GM23338 (cell line): ENCODE measurements around the gene HBZ. TPM values are rescaled to one million over a fixed set of nuclear protein-coding genes. Genes with fewer than 3 reads are reported as not detected.
"Not testable (repeated sequence)": the region's sequence is repeated elsewhere in the genome, so short reads cannot be mapped to it uniquely, and the experiment has no call there.

ENCODE experiments used
- ATAC-seq: fragments of 200-7000 bp; cut with Tn5 transposase; 3 replicates; pipeline ENCODE4 v1.9.1; 2020
- DNase-seq: peaks from one replicate; pipeline ENCODE4 v3.0.0-alpha.2; 2015; ENCODE audit warnings: low spot score
- H2AFZ ChIP-seq: fragments of 200-600 bp; sonication (generic); 2 replicates; pipeline ENCODE4 v1.8.0; 2016; ENCODE audit warnings: antibody characterized with exemption, mild to moderate bottlenecking, moderate library complexity
- H3F3A ChIP-seq: fragments of 200-600 bp; sonication (generic); replicated peaks from 2 replicates; pipeline ENCODE4 v1.8.0; 2017; ENCODE audit warnings: antibody characterized with exemption, mixed run types, low read depth
- H3K27ac ChIP-seq: fragments of 200-600 bp; sonication (generic); 2 replicates; pipeline ENCODE4 v1.6.1; 2016; ENCODE audit warnings: low read depth
- H3K27me3 ChIP-seq: fragments of 200-600 bp; sonication (generic); 2 replicates; pipeline ENCODE4 v1.8.0; 2016; ENCODE audit warnings: mild to moderate bottlenecking, mixed run types, moderate library complexity; ENCODE audit not compliant: insufficient read depth
- H3K36me3 ChIP-seq: fragments of 200-600 bp; sonication (generic); 2 replicates; pipeline ENCODE4 v1.8.0; 2016; ENCODE audit warnings: mild to moderate bottlenecking; ENCODE audit not compliant: insufficient read depth
- H3K4me1 ChIP-seq: fragments of 200-600 bp; sonication (generic); 2 replicates; pipeline ENCODE4 v1.8.0; 2016; ENCODE audit warnings: mild to moderate bottlenecking, moderate library complexity; ENCODE audit not compliant: insufficient read depth
- H3K4me2 ChIP-seq: fragments of 200-600 bp; sonication (generic); 2 replicates; pipeline ENCODE4 v1.7.1; 2017; ENCODE audit warnings: mixed run types
- H3K4me3 ChIP-seq: fragments of 200-600 bp; sonication (generic); 2 replicates; pipeline ENCODE4 v1.6.1; 2016; ENCODE audit warnings: mixed run types
- H3K79me2 ChIP-seq: fragments of 200-600 bp; sonication (generic); replicated peaks from 2 replicates; pipeline ENCODE4 v1.8.0; 2017; ENCODE audit warnings: mild to moderate bottlenecking; ENCODE audit not compliant: insufficient read depth
- H3K9me2 ChIP-seq: fragments of 200-600 bp; sonication (generic); 2 replicates; pipeline ENCODE4 v1.8.0; 2017; ENCODE audit not compliant: insufficient read depth
- H4K20me1 ChIP-seq: fragments of 200-600 bp; sonication (generic); replicated peaks from 2 replicates; pipeline ENCODE4 v1.8.0; 2017; ENCODE audit warnings: mild to moderate bottlenecking; ENCODE audit not compliant: insufficient read depth
- H3K27ac Mint-ChIP-seq: 2 replicates; pipeline ENCODE4 v1.8.0; 2020; ENCODE audit warnings: inconsistent platforms, mild to moderate bottlenecking, moderate library complexity, mixed read lengths
- H3K27me3 Mint-ChIP-seq: 3 replicates; pipeline ENCODE4 v1.8.0; 2022; ENCODE audit warnings: low read depth, mild to moderate bottlenecking, moderate library complexity, mixed read lengths, inconsistent platforms; ENCODE audit not compliant: insufficient read depth, poor library complexity
- H3K36me3 Mint-ChIP-seq: 3 replicates; pipeline ENCODE4 v1.8.0; 2021; ENCODE audit warnings: low read depth, mild to moderate bottlenecking, inconsistent platforms, moderate library complexity, mixed read lengths
- H3K4me1 Mint-ChIP-seq: 3 replicates; pipeline ENCODE4 v1.8.0; 2020; ENCODE audit warnings: mild to moderate bottlenecking, inconsistent platforms, mixed read lengths
- H3K4me3 Mint-ChIP-seq: 3 replicates; pipeline ENCODE4 v1.8.0; 2021; ENCODE audit warnings: moderate library complexity, mild to moderate bottlenecking, inconsistent platforms, mixed read lengths
- H3K9me3 Mint-ChIP-seq: 3 replicates; pipeline ENCODE4 v1.8.0; 2020; ENCODE audit warnings: moderate library complexity, mild to moderate bottlenecking, inconsistent platforms, mixed read lengths
- EZH2 ChIP-seq: fragments of 200-600 bp; sonication (generic); IDR thresholded peaks from one replicate; pipeline ENCODE4 v1.8.0; 2017; ENCODE audit warnings: antibody characterized with exemption, mild to moderate bottlenecking, low read depth; ENCODE audit not compliant: unreplicated experiment
- polyA plus RNA-seq: library from polyadenylated mRNA; unstranded; fragments of >200 nt; fragmentation: Nextera tagmentation; extraction: Ambion mirVana; gene quantifications from 2 replicates; pipeline ENCODE4 v1.2.1, GENCODE V29; 2016
- total RNA-seq: library from RNA; depleted of rRNA; stranded (reverse); fragments of >200 nt; shearing (Covaris generic); gene quantifications from 2 replicates; pipeline ENCODE4 v1.2.3, GENCODE V29; 2014
- TF ChIP-seq, protein P1 (sequence below): IDR thresholded peaks from one replicate; pipeline ENCODE4 v1.6.1; 2018; ENCODE audit warnings: antibody characterized with exemption; ENCODE audit not compliant: unreplicated experiment

Gene HBZ
- total and polyA plus RNA-seq, 2 experiments from 2014 or later, result 0.39 TPM; not detected in 1

DNA sequence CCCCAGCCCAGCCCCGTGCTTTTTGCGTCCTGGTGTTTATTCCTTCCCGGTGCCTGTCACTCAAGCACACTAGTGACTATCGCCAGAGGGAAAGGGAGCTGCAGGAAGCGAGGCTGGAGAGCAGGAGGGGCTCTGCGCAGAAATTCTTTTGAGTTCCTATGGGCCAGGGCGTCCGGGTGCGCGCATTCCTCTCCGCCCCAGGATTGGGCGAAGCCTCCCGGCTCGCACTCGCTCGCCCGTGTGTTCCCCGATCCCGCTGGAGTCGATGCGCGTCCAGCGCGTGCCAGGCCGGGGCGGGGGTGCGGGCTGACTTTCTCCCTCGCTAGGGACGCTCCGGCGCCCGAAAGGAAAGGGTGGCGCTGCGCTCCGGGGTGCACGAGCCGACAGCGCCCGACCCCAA lies 23.6 kb downstream of the HBZ start:
- H3K4me2 ChIP-seq, result peak overlapping the region; percentile 67; the same call in 1 of the 2 replicates
- peak; percentile 16 for TF ChIP-seq EZH2
- not testable (repeated sequence) for H3K36me3 Mint-ChIP-seq, H3K36me3 ChIP-seq, H2AFZ ChIP-seq, H4K20me1 ChIP-seq, H3K9me2 ChIP-seq, H3K9me3 Mint-ChIP-seq, H3K79me2 ChIP-seq, H3K27ac ChIP-seq, DNase-seq, H3K27ac Mint-ChIP-seq
- H3K27me3 ChIP-seq, result peaks cover 87% of the 10 kb centered on the region
- peaks cover 13% of the 10 kb centered on the region; the same call in 1 of the 2 replicates for H3K4me1 ChIP-seq
- peaks cover 76% of the 10 kb centered on the region for H3K27me3 Mint-ChIP-seq
- peak; percentile 20 for ATAC-seq
- H3K4me1 Mint-ChIP-seq, result peaks cover 16% of the 10 kb centered on the region
- peak overlapping the region; percentile 48; the same call in 1 of the 2 replicates for H3K4me3 ChIP-seq
- peaks cover 11% of the 10 kb centered on the region; the same call in 1 of the 2 replicates for H3F3A ChIP-seq
- H3K4me3 Mint-ChIP-seq, result peak overlapping the region; percentile 65

DNA sequence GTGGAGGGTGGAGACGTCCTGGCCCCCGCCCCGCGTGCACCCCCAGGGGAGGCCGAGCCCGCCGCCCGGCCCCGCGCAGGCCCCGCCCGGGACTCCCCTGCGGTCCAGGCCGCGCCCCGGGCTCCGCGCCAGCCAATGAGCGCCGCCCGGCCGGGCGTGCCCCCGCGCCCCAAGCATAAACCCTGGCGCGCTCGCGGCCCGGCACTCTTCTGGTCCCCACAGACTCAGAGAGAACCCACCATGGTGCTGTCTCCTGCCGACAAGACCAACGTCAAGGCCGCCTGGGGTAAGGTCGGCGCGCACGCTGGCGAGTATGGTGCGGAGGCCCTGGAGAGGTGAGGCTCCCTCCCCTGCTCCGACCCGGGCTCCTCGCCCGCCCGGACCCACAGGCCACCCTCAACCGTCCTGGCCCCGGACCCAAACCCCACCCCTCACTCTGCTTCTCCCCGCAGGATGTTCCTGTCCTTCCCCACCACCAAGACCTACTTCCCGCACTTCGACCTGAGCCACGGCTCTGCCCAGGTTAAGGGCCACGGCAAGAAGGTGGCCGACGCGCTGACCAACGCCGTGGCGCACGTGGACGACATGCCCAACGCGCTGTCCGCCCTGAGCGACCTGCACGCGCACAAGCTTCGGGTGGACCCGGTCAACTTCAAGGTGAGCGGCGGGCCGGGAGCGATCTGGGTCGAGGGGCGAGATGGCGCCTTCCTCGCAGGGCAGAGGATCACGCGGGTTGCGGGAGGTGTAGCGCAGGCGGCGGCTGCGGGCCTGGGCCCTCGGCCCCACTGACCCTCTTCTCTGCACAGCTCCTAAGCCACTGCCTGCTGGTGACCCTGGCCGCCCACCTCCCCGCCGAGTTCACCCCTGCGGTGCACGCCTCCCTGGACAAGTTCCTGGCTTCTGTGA lies 24.3 kb downstream of the HBZ start, which contains the start of gene HBA1:
HBA1 (plus strand) TSS at position 204 of the 906 bp plus-strand sequence; CDS start at position 241, 37 bp downstream.
- Histone ChIP-seq H3K4me2 (peak within 1 kb of the TSS; percentile 67; the same call in 1 of the 2 replicates), H3K4me3 (peak within 1 kb of the TSS; percentile 48; the same call in 1 of the 2 replicates), H3K4me1 (peaks cover 13% of the 10 kb centered on the region; the same call in 1 of the 2 replicates), H3K27me3 (peaks cover 83% of the 10 kb centered on the region), H3F3A (peaks cover 13% of the 10 kb centered on the region; the same call in 1 of the 2 replicates)
- DNase-seq, H4K20me1 ChIP-seq, H3K36me3 Mint-ChIP-seq, H3K27ac Mint-ChIP-seq, H3K9me2 ChIP-seq, H3K79me2 ChIP-seq, H3K27ac ChIP-seq, H3K36me3 ChIP-seq, H3K9me3 Mint-ChIP-seq, H2AFZ ChIP-seq: not testable (repeated sequence)
- H3K27me3 Mint-ChIP-seq, result peaks cover 73% of the 10 kb centered on the region
- peak; percentile 33 for ATAC-seq
- H3K4me1 Mint-ChIP-seq, result peaks cover 16% of the 10 kb centered on the region
- H3K4me3 Mint-ChIP-seq, result peak within 1 kb of the TSS; percentile 65

DNA sequence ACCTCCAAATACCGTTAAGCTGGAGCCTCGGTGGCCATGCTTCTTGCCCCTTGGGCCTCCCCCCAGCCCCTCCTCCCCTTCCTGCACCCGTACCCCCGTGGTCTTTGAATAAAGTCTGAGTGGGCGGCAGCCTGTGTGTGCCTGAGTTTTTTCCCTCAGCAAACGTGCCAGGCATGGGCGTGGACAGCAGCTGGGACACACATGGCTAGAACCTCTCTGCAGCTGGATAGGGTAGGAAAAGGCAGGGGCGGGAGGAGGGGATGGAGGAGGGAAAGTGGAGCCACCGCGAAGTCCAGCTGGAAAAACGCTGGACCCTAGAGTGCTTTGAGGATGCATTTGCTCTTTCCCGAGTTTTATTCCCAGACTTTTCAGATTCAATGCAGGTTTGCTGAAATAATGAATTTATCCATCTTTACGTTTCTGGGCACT lies 25.0 kb downstream of the HBZ start:
- Histone ChIP-seq H3K9me2 (no peaks in the 10 kb centered on the region), H3K27me3 (peaks cover 79% of the 10 kb centered on the region), H3F3A (peaks cover 16% of the 10 kb centered on the region; the same call in 1 of the 2 replicates), H3K4me3 (no peak overlapping the region), H3K4me2 (peak overlapping the region; percentile 43; the same call in 1 of the 2 replicates), H3K79me2 (no peaks in the 10 kb centered on the region), H2AFZ (no peak overlapping the region), H3K27ac (no peak overlapping the region), H3K36me3 (no peaks in the 10 kb centered on the region), H4K20me1 (peaks cover 8% of the 10 kb centered on the region), H3K4me1 (peaks cover 10% of the 10 kb centered on the region; the same call in 1 of the 2 replicates)
- Mint-ChIP-seq H3K9me3 (no peaks in the 10 kb centered on the region; the same call in 2 of the 3 replicates), H3K36me3 (no peaks in the 10 kb centered on the region; the same call in 2 of the 3 replicates), H3K27me3 (peaks cover 72% of the 10 kb centered on the region), H3K4me3 (peak overlapping the region; percentile 42; the same call in 2 of the 3 replicates), H3K4me1 (peaks cover 16% of the 10 kb centered on the region), H3K27ac (no peak overlapping the region)
- ATAC-seq (no peak), DNase-seq (no peak)
- TF ChIP-seq, protein P1, sequence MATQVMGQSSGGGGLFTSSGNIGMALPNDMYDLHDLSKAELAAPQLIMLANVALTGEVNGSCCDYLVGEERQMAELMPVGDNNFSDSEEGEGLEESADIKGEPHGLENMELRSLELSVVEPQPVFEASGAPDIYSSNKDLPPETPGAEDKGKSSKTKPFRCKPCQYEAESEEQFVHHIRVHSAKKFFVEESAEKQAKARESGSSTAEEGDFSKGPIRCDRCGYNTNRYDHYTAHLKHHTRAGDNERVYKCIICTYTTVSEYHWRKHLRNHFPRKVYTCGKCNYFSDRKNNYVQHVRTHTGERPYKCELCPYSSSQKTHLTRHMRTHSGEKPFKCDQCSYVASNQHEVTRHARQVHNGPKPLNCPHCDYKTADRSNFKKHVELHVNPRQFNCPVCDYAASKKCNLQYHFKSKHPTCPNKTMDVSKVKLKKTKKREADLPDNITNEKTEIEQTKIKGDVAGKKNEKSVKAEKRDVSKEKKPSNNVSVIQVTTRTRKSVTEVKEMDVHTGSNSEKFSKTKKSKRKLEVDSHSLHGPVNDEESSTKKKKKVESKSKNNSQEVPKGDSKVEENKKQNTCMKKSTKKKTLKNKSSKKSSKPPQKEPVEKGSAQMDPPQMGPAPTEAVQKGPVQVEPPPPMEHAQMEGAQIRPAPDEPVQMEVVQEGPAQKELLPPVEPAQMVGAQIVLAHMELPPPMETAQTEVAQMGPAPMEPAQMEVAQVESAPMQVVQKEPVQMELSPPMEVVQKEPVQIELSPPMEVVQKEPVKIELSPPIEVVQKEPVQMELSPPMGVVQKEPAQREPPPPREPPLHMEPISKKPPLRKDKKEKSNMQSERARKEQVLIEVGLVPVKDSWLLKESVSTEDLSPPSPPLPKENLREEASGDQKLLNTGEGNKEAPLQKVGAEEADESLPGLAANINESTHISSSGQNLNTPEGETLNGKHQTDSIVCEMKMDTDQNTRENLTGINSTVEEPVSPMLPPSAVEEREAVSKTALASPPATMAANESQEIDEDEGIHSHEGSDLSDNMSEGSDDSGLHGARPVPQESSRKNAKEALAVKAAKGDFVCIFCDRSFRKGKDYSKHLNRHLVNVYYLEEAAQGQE, result no peak
- TF ChIP-seq EZH2, result peak; percentile 74
